NCI-H2107 (cell line): ENCODE measurements around the gene DNAJC7.

Experiments used
- DNase-seq: peaks from one replicate; lab custom pipeline; 2025; lab: John Stamatoyannopoulos, UW

Gene DNAJC7

GRCh38 chr17:42016941-42017865 is at the start of gene DNAJC7:
Gene DNAJC7 (minus strand): TSS chr17:42017439. CDS start chr17:42017416, 23 bp downstream.
- DNase-seq: peak; percentile 90

- no peak for DNase-seq
These were observed 48.0 kb upstream of the DNAJC7 start for GRCh38 chr17:42065201-42065600.

- DNase-seq: no peak
These were observed 45.4 kb upstream of the DNAJC7 start for GRCh38 chr17:42062681-42063080.

- no peak for DNase-seq
These were observed 44.6 kb upstream of the DNAJC7 start for GRCh38 chr17:42061646-42062487.

- DNase-seq: no peak
These were observed 43.0 kb upstream of the DNAJC7 start for GRCh38 chr17:42060231-42060630.

GRCh38 chr17:42059815-42060214 is 42.6 kb upstream of the DNAJC7 start:
- DNase-seq: no peak

GRCh38 chr17:42058063-42058462 is 40.8 kb upstream of the DNAJC7 start:
- DNase-seq: no peak

- DNase-seq: no peak
These were observed 39.4 kb upstream of the DNAJC7 start for GRCh38 chr17:42056635-42057034.

GRCh38 chr17:42055496-42055895 is 38.3 kb upstream of the DNAJC7 start:
- no peak for DNase-seq

GRCh38 chr17:42055027-42055426 is 37.8 kb upstream of the DNAJC7 start:
- DNase-seq: no peak

- DNase-seq: no peak
These were observed 36.7 kb upstream of the DNAJC7 start for GRCh38 chr17:42053731-42054500.

GRCh38 chr17:42052346-42052877 is 35.2 kb upstream of the DNAJC7 start:
- DNase-seq: no peak

GRCh38 chr17:42051645-42052044 is 34.4 kb upstream of the DNAJC7 start:
- no peak for DNase-seq

GRCh38 chr17:42051013-42051400 is 33.8 kb upstream of the DNAJC7 start:
- DNase-seq: no peak

GRCh38 chr17:42050393-42051012 is 33.3 kb upstream of the DNAJC7 start, which contains the start of gene C17orf113:
Gene C17orf113 (minus strand): TSS chr17:42050601. CDS start chr17:42043376, 7,225 bp downstream.
- DNase-seq: peak; percentile 40

- DNase-seq: no peak
These were observed 32.7 kb upstream of the DNAJC7 start for GRCh38 chr17:42049834-42050392.

GRCh38 chr17:42047343-42047742 is 30.1 kb upstream of the DNAJC7 start:
- DNase-seq: no peak

- no peak for DNase-seq
These were observed 28.5 kb upstream of the DNAJC7 start for GRCh38 chr17:42045719-42046118.

- no peak for DNase-seq
These were observed 25.5 kb upstream of the DNAJC7 start for GRCh38 chr17:42042598-42043319.

- DNase-seq: no peak
These were observed 24.4 kb upstream of the DNAJC7 start for GRCh38 chr17:42041619-42042018.
